Urinary bladder (tissue), 4 donors: ENCODE data around the gene ATOH7. TPM values are rescaled to one million over a fixed set of nuclear protein-coding genes. Genes with fewer than 3 reads are reported as not detected.
"Not testable (repeated sequence)": the region's sequence is repeated elsewhere in the genome, so short reads cannot be mapped to it uniquely, and the experiment has no call there.

Experiments used
- DNase-seq: peaks from one replicate; pipeline ENCODE4 v3.0.0-alpha.2; 2015; ENCODE audit errors: extremely low spot score
- H3K27ac ChIP-seq: one replicate; pipeline ENCODE4 v1.5.1; 2013; ENCODE audit warnings: low read depth, mild to moderate bottlenecking, moderate library complexity
- H3K36me3 ChIP-seq: one replicate; pipeline ENCODE4 v1.6.1; 2013; ENCODE audit warnings: mild to moderate bottlenecking, moderate library complexity; ENCODE audit not compliant: insufficient read depth
- H3K4me1 ChIP-seq: one replicate; pipeline ENCODE4 v1.6.1; 2013; ENCODE audit warnings: mild to moderate bottlenecking, moderate library complexity; ENCODE audit not compliant: insufficient read depth
- H3K4me3 ChIP-seq: one replicate; pipeline ENCODE4 v1.5.1; 2013; ENCODE audit warnings: low read depth, low read length
- WGBS: extraction: QIAGEN DNeasy Blood & Tissue Kit; methylation state at CpG from one replicate; pipeline ENCODE4 v1.1.7; 2013; 5-methylcytosine and 5-hydroxymethylcytosine counted together
- polyA plus RNA-seq: library from polyadenylated mRNA; stranded (reverse); fragments of 200-250 nt; gene quantifications from one replicate; pipeline ENCODE4 v1.2.3, GENCODE V29; 2013
- total RNA-seq: library from RNA; depleted of rRNA; stranded (reverse); fragments of >200 nt; gene quantifications from one replicate; pipeline ENCODE4 v1.2.3, GENCODE V29; 2014
- donor health status: healthy with polysubstance abuse.
- donor health status: healthy.

The ATOH7 gene
- total and polyA plus RNA-seq, 2 donors = 0.06 TPM; not detected in 1

DNA sequence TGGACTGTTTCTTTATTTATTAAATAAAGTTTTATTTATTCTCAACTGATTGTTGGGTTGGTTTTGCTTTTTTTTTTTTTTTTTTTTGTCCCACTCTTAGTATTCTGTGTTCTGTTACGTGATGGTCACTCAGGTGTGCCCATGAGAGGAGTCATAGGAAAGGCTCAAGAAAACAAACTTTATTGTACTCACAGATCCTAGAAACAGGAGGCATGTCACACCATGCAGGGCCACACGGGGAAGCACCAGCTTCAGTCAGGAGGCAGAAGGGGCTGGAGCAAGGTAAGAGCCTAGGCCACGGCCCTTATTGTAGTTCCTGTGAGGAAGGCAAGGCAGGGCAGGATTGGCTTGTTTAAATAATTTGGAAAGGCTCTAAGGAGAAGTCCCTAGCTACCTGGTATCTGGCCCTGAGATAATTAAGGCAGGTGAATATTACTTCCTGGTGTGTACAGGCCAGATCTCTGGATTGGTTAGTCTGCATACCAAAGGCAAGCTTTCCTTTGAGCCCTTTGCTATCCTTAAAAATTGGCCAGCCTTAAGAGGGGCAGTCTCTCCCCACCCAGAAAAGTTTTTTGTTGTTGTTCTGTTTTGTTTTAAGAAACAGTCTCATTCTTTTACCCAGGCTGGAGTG lies 8.3 kb downstream of the ATOH7 start:
- H3K27ac ChIP-seq = no peak overlapping the region
- no peaks in the 10 kb centered on the region for H3K4me1 ChIP-seq
- no peak overlapping the region for H3K4me3 ChIP-seq
- DNase-seq = no peak
- H3K36me3 ChIP-seq = no peaks in the 10 kb centered on the region
- 82% methylated on average over 3 of the region's 3 CpGs for WGBS

DNA sequence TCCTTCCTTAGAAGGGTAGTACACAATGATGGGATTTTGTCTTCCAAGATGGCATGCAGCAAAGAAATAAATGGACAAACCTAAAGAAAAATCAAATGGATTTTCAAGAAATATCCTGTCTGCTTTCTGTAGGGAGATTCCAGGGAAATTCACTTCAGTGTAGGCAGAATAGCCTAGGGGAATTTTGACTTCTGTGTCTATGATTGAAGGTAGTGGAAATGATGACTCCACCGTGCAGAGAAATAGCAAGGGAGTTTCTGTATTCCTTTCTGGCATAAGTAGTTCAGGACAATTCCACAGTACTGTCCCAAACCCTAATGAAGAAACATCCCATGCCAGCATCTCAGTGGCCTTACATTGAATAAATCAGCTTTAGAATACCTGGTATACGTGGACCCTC lies 9.5 kb downstream of the ATOH7 start:
- Histone ChIP-seq H3K4me3 (no peak overlapping the region), H3K27ac (no peak overlapping the region), H3K4me1 (no peaks in the 10 kb centered on the region), H3K36me3 (no peaks in the 10 kb centered on the region)
- no peak for DNase-seq
- 80% methylated on average over 2 of the region's 2 CpGs for WGBS

DNA sequence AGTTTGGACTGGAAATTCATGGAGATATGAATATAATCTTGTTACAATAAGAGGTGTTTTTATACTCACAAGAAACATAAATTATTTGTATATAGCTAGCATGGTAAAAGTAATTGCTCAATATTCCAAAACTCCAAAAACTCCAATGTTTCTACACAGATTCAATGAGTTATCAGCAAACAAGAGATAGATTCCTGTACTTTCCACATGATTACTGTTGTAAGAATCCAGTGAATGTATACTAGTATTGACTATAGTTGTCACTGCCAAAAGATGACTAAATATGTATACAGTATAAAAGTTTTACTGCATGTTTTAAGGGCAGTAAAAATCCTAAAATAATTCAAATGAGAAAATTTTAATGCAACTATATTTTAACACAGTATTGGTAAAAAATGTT lies 10.7 kb downstream of the ATOH7 start:
- Histone ChIP-seq H3K4me1 (no peaks in the 10 kb centered on the region), H3K4me3 (no peak overlapping the region), H3K27ac (no peak overlapping the region), H3K36me3 (no peaks in the 10 kb centered on the region)
- DNase-seq = no peak

DNA sequence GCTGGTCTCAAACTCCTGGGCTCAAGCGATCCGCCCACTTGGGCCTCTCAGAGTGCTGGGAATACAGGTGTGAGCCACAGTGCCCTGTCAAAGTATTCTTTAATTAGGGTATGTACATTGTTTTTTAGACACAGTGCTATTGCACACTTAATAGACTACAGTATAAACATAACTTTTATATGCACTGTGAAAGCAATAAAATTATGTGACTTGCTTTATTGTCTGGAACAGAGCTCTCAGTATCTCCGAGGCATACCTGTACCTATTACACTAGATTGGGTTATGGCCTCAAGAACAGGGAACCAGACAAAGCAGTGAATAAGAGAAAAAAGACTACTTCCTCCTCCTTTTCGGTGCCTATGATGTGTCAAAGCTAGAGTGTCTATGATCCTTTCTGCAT lies 13.1 kb downstream of the ATOH7 start:
- Histone ChIP-seq H3K4me1 (no peaks in the 10 kb centered on the region), H3K27ac (no peak overlapping the region), H3K36me3 (no peaks in the 10 kb centered on the region), H3K4me3 (no peak overlapping the region)
- no peak for DNase-seq
- 84% methylated on average over 4 of the region's 4 CpGs for WGBS

DNA sequence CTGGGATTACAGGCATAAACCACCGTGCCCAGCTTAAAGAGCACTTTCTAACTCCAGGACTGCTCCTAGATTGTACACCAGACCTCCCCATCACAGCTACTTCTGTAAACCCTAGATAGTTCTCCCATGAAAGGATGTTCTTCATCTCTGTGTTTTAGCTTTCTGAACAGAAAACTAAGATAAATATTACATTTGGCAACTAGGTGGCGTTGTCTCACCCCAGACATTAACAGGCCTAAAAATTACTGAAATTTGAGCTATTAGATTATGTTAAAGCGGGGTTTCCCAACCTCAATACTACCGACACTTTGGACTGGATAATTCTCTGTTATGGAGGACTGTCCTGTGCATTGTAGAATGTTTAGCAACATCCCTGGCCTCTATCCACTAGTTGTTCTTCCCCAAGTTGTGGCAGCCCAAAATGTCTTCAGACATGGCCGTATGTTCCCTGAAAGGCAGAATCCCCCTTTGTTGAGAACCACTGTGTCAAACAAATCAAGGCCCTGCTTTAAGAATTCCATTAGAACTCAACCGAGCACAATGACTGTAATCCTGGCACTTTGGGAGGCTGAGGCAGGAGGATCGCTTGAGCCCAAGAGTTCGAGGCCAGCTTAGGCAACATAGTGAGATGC lies 19.1 kb downstream of the ATOH7 start:
- H3K27ac ChIP-seq = no peak overlapping the region
- no peak for DNase-seq
- 58% methylated on average over 8 of the region's 8 CpGs for WGBS
- H3K4me1 ChIP-seq = no peaks in the 10 kb centered on the region
- H3K36me3 ChIP-seq = no peaks in the 10 kb centered on the region
- no peak overlapping the region for H3K4me3 ChIP-seq

DNA sequence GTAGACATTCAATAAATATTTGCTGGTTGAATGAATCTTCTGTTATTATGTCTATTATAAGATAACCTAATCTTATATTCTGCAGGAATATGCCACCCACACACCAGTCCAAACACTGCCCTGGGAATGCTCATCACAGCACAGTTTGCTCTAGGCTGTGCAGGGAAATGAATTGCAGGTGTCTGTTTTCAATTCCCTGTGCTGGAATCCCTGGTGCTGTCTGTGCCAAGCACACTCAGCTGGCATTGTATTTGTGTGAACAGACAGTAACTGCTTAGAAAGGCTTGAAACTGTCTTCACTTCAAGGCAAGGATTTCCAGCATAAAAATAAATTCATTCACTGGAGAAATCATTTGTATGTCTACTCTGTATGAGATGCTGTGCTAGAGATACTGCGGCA lies 20.2 kb downstream of the ATOH7 start:
- H3K27ac ChIP-seq = no peak overlapping the region
- no peak for DNase-seq
- H3K4me3 ChIP-seq = no peak overlapping the region
- no peaks in the 10 kb centered on the region for H3K36me3 ChIP-seq
- no peaks in the 10 kb centered on the region for H3K4me1 ChIP-seq
- WGBS = 77% methylated on average over 1 of the region's 1 CpG

DNA sequence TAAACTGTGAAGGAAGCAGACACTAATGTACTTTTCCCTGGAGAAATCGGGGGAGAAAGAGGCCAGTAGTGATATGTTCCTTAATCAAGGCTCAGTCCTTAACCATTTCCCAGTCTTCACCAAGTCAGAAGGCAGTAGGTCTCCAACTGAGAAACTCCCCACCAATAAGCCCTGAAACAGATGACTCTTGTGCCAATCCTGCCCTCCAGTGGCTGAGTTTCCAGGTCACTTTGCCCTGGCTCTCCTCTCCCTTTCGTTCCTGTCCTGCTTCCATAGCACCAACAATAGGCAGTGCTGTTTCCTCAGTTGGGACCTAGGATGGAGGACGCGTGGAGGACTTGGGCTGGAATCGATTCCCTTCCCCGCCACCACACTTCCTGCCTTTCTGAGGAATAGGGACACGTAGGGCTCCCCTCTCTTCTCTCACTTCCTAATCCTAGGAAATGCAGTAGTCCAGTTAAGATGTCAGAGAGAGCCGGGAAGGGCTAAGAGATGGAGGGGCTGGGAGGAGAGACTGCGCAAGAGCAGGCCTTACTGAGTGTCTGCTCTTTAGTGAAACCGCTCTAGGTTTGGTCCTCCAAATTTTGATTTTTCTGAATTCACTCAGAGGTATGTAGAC lies 23.4 kb downstream of the ATOH7 start:
- 53% methylated on average over 10 of the region's 10 CpGs for WGBS
- Histone ChIP-seq H3K27ac (no peak overlapping the region), H3K4me1 (no peaks in the 10 kb centered on the region), H3K36me3 (no peaks in the 10 kb centered on the region), H3K4me3 (no peak overlapping the region)
- DNase-seq = no peak

DNA sequence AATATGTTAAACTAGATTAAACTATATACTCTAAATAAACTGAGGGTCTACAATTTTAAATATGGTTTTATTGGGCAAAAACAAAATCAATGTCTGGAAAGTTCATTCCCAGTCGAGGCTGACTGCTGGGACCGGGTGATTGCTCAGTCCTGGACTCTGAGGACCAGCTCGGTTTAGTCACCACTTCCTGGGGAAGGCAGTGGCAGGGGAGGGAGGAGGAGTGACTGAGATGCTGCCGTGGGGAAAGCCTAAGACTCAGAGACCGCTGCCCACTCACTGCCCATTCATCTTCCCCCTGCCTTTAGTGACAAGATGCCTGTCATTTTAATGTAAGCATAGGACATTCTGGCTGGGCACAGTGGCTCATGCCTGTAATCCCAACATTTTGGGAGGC lies 29.0 kb downstream of the ATOH7 start:
- no peak for DNase-seq
- Histone ChIP-seq H3K4me1 (no peaks in the 10 kb centered on the region), H3K4me3 (no peak overlapping the region), H3K36me3 (no peaks in the 10 kb centered on the region), H3K27ac (no peak overlapping the region)
- WGBS = 35% methylated on average over 5 of the region's 5 CpGs

DNA sequence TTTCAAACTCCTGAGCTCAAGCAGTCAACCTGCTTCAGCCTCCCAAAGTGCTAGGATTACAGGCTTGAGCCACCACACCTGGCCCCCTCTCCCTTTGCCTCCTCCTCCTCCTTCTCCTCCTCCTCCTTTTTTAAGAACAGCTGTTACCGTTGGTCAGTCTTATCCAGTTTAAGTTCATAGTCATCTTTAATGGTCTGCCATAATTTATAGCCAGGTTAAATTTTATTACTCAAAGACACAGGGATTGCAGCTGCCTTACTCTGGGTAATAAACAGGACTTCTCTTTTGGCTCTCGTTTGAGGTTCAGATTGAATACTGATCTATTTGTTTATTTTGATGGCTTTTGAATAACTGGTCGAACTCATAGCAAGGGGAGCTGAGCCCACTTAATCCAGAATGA lies 35.2 kb downstream of the ATOH7 start:
- Histone ChIP-seq H3K4me1 (no peaks in the 10 kb centered on the region), H3K36me3 (no peaks in the 10 kb centered on the region), H3K27ac (no peak overlapping the region), H3K4me3 (no peak overlapping the region)
- 13% methylated on average over 3 of the region's 3 CpGs for WGBS
- DNase-seq = no peak

DNA sequence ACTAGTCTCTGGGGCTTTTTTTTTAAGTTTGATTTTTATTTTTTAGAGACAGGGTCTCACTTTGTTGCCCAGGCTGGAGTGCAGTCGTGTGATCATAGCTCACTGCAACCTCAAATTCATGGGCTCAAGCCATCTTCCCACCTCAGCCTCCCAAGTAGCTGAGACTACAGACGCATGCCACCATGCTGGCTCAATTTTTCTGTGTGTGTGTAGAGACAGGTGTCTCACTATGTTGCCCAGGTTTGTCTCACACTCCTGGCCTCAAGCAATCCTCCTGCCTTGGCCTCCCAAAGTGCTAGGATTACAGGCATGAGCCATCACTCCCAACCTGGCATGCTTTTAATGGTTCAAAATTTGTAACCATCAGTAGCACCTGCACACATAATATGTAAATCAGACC lies 36.1 kb downstream of the ATOH7 start:
- WGBS = 90% methylated on average over 2 of the region's 2 CpGs
- not testable (repeated sequence) for DNase-seq, H3K36me3 ChIP-seq

DNA sequence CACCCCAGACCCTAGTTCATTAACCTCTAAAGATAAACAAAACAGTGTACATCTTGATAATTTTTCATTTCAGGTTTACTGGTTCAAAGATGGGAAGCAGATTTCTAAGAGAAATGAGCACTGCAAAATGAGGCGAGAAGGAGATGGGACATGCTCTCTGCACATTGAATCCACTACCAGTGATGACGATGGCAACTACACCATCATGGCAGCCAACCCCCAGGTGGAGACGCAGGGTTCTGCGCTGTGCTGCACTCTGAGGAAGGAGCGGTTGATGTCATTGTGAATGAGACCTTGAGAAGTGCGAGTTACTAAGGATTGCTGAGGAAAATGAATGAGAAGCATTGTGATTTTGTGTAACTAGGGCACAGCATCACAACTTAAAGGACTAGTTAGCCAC lies 37.6 kb downstream of the ATOH7 start:
- Histone ChIP-seq H3K27ac (no peak overlapping the region), H3K4me3 (no peak overlapping the region), H3K4me1 (no peaks in the 10 kb centered on the region), H3K36me3 (no peaks in the 10 kb centered on the region)
- 83% methylated on average over 6 of the region's 6 CpGs for WGBS
- no peak for DNase-seq

More for the DNA sequence above, 36.1 kb downstream of the ATOH7 start:
- H3K4me1 ChIP-seq, H3K4me3 ChIP-seq, H3K27ac ChIP-seq: not testable (repeated sequence)

DNA sequence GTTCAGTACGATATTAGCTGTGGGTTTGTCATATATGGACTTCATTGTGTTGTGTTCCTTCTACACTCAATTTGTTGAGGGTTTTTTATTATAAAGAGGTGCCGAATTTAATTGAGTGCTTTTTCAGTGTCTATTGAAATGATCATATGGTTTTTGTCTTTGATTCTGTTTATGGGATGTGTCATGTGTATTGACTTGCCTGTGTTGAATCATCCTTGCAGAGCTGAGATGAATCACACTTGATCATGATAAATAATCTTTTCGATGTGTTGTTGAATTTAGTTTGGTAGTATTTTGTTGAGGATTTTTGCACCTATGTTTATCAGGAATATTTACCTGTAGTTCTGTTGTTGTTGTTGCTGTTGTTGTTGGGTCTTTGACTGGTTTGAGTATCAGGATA lies 39.8 kb downstream of the ATOH7 start:
- no peak for DNase-seq
- no peaks in the 10 kb centered on the region for H3K36me3 ChIP-seq
- WGBS = 91% methylated on average over 3 of the region's 3 CpGs
- H3K4me3 ChIP-seq = no peak overlapping the region
- H3K27ac ChIP-seq = no peak overlapping the region
- H3K4me1 ChIP-seq = no peaks in the 10 kb centered on the region

DNA sequence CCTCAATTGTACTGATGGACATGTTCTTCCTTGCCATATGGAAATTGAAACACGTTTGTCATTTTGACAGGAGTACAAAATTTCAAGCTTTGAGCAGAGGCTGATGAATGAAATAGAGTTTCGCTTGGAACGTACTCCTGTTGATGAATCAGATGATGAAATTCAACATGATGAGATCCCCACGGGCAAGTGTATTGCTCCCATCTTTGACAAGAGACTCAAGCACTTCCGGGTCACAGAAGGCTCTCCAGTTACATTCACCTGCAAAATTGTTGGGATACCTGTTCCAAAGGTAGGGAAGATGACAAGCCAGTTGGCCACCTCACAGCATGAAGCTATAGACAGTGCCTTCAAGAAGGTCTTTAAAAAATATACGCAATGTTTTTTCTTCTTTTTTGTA lies 43.1 kb downstream of the ATOH7 start:
- DNase-seq = no peak
- Histone ChIP-seq H3K36me3 (no peaks in the 10 kb centered on the region), H3K4me1 (no peaks in the 10 kb centered on the region), H3K27ac (no peak overlapping the region), H3K4me3 (no peak overlapping the region)
- WGBS = 89% methylated on average over 6 of the region's 6 CpGs

DNA sequence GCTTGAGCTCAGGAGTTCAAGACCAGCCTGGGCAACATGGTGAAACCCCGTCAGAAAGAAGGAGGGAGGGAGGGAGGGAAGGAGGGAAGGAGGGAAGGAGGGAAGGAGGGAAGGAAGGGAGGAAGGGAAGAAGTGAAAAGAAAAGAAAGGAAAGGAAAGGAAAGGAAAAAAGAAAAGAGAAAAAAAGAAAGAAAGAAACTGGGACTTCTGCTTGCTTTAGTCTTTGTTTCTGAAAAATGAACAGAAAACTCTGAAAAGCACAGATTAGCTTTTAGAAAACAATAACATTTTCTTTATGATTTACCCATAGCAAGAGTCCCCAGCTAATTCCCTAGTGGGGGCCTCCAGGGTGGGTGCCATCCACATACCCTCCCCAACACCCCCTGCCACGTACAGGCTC lies 46.8 kb downstream of the ATOH7 start:
- WGBS = 46% methylated on average over 2 of the region's 2 CpGs
- Histone ChIP-seq H3K27ac (no peak overlapping the region), H3K4me3 (no peak overlapping the region), H3K4me1 (no peaks in the 10 kb centered on the region), H3K36me3 (no peaks in the 10 kb centered on the region)
- no peak for DNase-seq
